SU-DHL-6 (cell line): ENCODE data around the gene NBEA.

ENCODE experiments used
- H2AFZ ChIP-seq: fragments of 200-600 bp; sonication (generic); 2 replicates; pipeline ENCODE4 v1.6.1; 2014; ENCODE audit warnings: low read depth, mild to moderate bottlenecking, moderate library complexity, mixed read lengths, antibody characterized with exemption, low read length; ENCODE audit not compliant: severe bottlenecking
- H3F3A ChIP-seq: fragments of 200-600 bp; shearing (Covaris generic); 2 replicates; pipeline ENCODE4 v1.6.0; 2016; ENCODE audit warnings: antibody characterized with exemption, mild to moderate bottlenecking; ENCODE audit not compliant: insufficient read depth
- H3K27ac ChIP-seq: fragments of 200-600 bp; sonication (generic); 2 replicates; pipeline ENCODE4 v1.5.1; 2016; ENCODE audit warnings: low read depth, mild to moderate bottlenecking, low read length, moderate library complexity, mixed read lengths
- H3K27me3 ChIP-seq: fragments of 200-600 bp; sonication (generic), shearing (Covaris generic); 2 replicates; pipeline ENCODE4 v1.6.0; 2014; ENCODE audit warnings: mild to moderate bottlenecking, low read length
- H3K36me3 ChIP-seq: fragments of 200-600 bp; sonication (generic); 2 replicates; pipeline ENCODE4 v1.6.1; 2014; ENCODE audit warnings: mild to moderate bottlenecking, low read length, mixed read lengths
- H3K4me2 ChIP-seq: fragments of 300-600, 200-600 bp; shearing (Covaris generic), sonication (generic); 2 replicates; pipeline ENCODE4 v1.6.0; 2014; ENCODE audit warnings: low read length, low read depth, mild to moderate bottlenecking; ENCODE audit not compliant: poor library complexity, severe bottlenecking
- H3K4me3 ChIP-seq: fragments of 200-600 bp; sonication (generic); 2 replicates; pipeline ENCODE4 v1.5.1; 2014; ENCODE audit warnings: antibody characterized with exemption, low read length, mild to moderate bottlenecking, mixed read lengths; ENCODE audit not compliant: insufficient read depth, poor library complexity, severe bottlenecking
- H3K79me2 ChIP-seq: fragments of 200-600 bp; sonication (generic); 2 replicates; pipeline ENCODE4 v1.6.1; 2014; ENCODE audit warnings: mild to moderate bottlenecking, low read length, moderate library complexity; ENCODE audit not compliant: insufficient read depth
- H3K9ac ChIP-seq: fragments of 200-600 bp; sonication (generic); 2 replicates; pipeline ENCODE4 v1.7.0; 2014; ENCODE audit warnings: mild to moderate bottlenecking, low read length
- H3K9me2 ChIP-seq: fragments of 200-600 bp; sonication (generic); replicated peaks from 2 replicates; pipeline ENCODE4 v1.6.1; 2014; ENCODE audit warnings: low read length; ENCODE audit not compliant: insufficient read depth
- H3K9me3 ChIP-seq: fragments of 200-600 bp; sonication (generic); 2 replicates; pipeline ENCODE4 v1.6.1; 2014; ENCODE audit warnings: low read length, mixed read lengths; ENCODE audit not compliant: insufficient read depth
- H4K20me1 ChIP-seq: fragments of 200-600 bp; sonication (generic); 2 replicates; pipeline ENCODE4 v1.6.1; 2014; ENCODE audit warnings: low read depth, mild to moderate bottlenecking, antibody characterized with exemption, low read length, moderate library complexity, mixed read lengths
- EZH2phosphoT487 ChIP-seq: fragments of 200-600 bp; sonication (generic), shearing (Covaris generic); conservative IDR thresholded peaks from 2 replicates; pipeline ENCODE4 v1.6.1; 2018; ENCODE audit warnings: mild to moderate bottlenecking, antibody characterized with exemption, low read length, moderate library complexity, mixed read lengths
- TF ChIP-seq, protein P1 (sequence below): fragments of 200-600 bp; sonication (generic); IDR thresholded peaks from one replicate; pipeline ENCODE4 v1.5.1; 2017; ENCODE audit warnings: antibody characterized with exemption, mild to moderate bottlenecking, low read length, moderate library complexity; ENCODE audit not compliant: insufficient read depth, poor library complexity, severe bottlenecking

Gene NBEA

DNA sequence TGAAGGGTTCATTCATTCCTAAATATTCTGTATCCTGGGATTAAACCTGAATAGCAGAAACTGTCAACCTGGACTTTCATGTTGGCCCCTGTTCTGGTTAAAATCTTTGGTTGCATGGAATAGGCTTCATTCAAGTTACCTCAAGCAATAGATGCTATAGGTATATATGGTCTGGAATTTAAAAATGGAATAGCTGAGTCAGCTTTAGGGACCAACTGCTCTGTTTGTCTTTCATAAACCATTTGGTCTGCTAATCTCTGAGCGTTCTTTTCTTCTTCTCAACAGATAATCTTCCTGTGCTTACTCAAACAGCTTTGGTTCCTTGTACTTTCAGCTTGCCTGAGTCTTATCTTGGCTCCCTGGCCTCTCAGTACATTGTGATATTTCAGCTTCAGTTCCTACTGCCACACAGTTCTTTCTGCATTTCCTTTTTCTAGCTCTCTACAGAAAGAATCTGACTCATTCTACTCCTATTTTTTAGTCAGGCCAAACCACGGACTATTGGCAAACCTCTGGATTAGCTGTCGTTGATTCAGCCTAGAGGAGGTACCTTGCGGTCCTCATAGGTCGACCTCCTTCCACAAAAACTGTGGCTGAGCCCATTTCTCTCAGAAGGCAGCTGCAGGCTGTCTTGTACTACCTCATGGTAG lies 570.3 kb downstream of the NBEA start:
- H3K79me2 ChIP-seq: no peaks in the 10 kb centered on the region
- no peaks in the 10 kb centered on the region for H3K9me2 ChIP-seq
- no peak overlapping the region for H2AFZ ChIP-seq
- H3K9ac ChIP-seq: no peak overlapping the region
- no peak for TF ChIP-seq EZH2phosphoT487
- TF ChIP-seq, protein P1, sequence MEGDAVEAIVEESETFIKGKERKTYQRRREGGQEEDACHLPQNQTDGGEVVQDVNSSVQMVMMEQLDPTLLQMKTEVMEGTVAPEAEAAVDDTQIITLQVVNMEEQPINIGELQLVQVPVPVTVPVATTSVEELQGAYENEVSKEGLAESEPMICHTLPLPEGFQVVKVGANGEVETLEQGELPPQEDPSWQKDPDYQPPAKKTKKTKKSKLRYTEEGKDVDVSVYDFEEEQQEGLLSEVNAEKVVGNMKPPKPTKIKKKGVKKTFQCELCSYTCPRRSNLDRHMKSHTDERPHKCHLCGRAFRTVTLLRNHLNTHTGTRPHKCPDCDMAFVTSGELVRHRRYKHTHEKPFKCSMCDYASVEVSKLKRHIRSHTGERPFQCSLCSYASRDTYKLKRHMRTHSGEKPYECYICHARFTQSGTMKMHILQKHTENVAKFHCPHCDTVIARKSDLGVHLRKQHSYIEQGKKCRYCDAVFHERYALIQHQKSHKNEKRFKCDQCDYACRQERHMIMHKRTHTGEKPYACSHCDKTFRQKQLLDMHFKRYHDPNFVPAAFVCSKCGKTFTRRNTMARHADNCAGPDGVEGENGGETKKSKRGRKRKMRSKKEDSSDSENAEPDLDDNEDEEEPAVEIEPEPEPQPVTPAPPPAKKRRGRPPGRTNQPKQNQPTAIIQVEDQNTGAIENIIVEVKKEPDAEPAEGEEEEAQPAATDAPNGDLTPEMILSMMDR: no peak
- H3K36me3 ChIP-seq: no peaks in the 10 kb centered on the region
- no peaks in the 10 kb centered on the region for H3K27me3 ChIP-seq
- H3K4me2 ChIP-seq: no peak overlapping the region
- H4K20me1 ChIP-seq: no peaks in the 10 kb centered on the region
- no peaks in the 10 kb centered on the region for H3F3A ChIP-seq
- H3K9me3 ChIP-seq: no peaks in the 10 kb centered on the region
- no peak overlapping the region for H3K27ac ChIP-seq
- H3K4me3 ChIP-seq: no peak overlapping the region

DNA sequence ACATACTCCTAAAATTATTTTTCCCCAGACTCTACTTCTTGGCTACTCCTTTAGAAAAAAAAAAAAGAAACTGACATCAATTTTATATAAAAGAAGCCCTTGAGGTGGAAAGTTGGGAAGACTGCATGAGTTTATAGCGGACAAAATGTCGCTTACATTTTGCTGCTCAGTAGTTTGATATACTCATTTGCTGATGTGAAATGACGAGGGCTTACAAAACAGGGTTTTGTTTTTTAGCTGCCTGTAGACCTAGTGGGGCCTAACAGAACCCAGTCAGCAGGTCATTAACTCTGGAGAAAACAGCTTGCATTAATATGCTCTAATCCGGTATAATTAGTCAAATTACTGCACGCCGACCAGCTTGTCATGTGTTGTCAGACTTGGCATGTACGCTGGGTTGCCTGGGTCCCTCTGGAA lies 572.0 kb downstream of the NBEA start:
- no peak for TF ChIP-seq EZH2phosphoT487
- TF ChIP-seq, protein P1: no peak

DNA sequence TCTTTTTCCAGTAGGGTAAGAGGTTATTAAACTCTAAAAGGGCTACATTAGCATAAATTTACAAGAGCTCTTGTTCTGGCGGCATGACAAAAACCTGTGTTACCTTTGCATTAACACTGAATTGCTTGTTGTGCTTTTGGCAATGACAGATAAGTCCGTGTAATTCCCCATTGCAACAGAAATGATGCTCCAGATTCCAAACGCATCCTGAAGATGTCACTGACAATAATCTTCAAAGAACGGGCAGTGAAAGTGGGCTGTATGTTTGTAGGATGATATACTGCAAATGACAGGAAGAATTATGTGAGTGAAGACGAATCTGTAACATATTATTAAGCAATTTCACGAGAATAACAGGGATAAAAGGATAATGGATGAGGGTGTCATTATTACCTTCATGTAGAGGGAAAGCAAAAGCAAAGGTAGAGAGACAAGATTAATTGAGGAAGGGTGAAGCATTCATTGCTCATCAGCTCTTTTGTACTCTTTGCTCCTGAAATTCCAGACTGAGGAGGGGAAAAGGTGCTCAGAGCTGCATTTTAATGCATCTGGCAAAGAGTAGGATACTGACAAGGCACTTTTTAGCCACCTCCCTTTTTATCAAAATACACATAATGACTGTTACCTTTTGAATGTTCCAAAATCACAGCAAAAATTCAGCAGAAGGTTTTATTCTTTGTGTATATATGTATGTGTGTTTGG lies 572.9 kb downstream of the NBEA start:
- H3K9me3 ChIP-seq: no peaks in the 10 kb centered on the region
- H3K27me3 ChIP-seq: no peaks in the 10 kb centered on the region
- no peaks in the 10 kb centered on the region for H4K20me1 ChIP-seq
- no peak overlapping the region for H3K4me3 ChIP-seq
- no peaks in the 10 kb centered on the region for H3F3A ChIP-seq
- no peak overlapping the region for H3K9ac ChIP-seq
- no peak overlapping the region for H3K27ac ChIP-seq
- no peaks in the 10 kb centered on the region for H3K36me3 ChIP-seq
- H3K4me2 ChIP-seq: no peak overlapping the region
- H3K79me2 ChIP-seq: no peaks in the 10 kb centered on the region
- H2AFZ ChIP-seq: no peak overlapping the region
- no peaks in the 10 kb centered on the region for H3K9me2 ChIP-seq
- TF ChIP-seq EZH2phosphoT487: no peak
- TF ChIP-seq, protein P1: no peak

More for the DNA sequence above, 572.0 kb downstream of the NBEA start:
- Histone ChIP-seq H3K36me3 (no peaks in the 10 kb centered on the region), H2AFZ (no peak overlapping the region), H3K4me2 (no peak overlapping the region), H4K20me1 (no peaks in the 10 kb centered on the region), H3K27me3 (no peaks in the 10 kb centered on the region), H3K9ac (no peak overlapping the region), H3K79me2 (no peaks in the 10 kb centered on the region), H3K27ac (no peak overlapping the region), H3K9me3 (no peaks in the 10 kb centered on the region), H3K4me3 (no peak overlapping the region), H3K9me2 (no peaks in the 10 kb centered on the region), H3F3A (no peaks in the 10 kb centered on the region)
